ENCODE results near the gene MPPED2. TPM values are rescaled to one million over a fixed set of nuclear protein-coding genes. Genes with fewer than 3 reads are reported as not detected.
A peak's percentile ranks its signal among the peaks of the same experiment; 100 is the strongest.

The MPPED2 gene
- total RNA-seq, 1 experiment from 2014 or later: 3.7 TPM

DNA sequence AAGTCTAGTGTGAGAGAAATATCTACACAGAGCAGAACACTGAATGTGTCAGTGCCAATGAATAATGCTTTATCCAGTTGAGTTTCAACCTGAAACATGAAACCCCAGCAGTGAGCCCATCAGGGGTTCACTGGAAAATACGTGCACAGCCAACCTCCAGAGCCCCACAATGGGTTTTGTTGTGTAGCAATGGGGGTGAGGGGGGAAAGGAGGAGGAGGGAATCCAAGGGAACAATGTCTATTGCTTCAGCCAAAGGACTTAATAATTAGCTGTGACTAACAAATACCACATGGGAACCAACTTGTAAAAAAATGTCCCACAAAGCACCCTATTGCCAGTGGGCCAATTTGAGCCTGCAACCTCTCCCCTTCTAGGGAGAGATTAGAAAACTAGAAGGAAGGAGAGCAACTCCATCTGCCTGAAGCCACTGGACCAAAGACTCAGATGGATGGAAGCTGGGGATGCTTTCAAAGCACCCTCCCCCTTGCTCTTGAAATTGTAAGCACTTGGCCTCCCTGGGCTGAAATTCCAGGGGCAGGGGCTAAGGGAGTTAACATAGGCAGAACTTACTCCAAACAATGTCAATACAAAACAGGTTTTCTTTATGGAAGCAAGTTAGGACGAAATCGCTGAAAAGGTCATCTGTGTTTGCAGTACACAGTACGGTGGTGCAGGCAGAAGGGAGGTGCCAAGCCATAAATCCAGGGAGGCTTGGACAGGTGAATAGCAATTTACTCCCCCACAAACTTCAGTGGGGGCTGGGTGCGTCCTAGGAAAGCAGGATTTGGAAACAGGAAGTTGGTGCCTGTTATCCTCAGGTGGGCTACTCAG is 163.5 kb downstream of the MPPED2 start:
- peak; percentile 86 for DNase-seq (ENCODE audit: low read depth, low spot score)
- in situ Hi-C loops (cut with HindIII; ENCODE audit: low pct_unique_long_range_greater_than_20kb, low sequenced_read_pairs): no loop called here

DNA sequence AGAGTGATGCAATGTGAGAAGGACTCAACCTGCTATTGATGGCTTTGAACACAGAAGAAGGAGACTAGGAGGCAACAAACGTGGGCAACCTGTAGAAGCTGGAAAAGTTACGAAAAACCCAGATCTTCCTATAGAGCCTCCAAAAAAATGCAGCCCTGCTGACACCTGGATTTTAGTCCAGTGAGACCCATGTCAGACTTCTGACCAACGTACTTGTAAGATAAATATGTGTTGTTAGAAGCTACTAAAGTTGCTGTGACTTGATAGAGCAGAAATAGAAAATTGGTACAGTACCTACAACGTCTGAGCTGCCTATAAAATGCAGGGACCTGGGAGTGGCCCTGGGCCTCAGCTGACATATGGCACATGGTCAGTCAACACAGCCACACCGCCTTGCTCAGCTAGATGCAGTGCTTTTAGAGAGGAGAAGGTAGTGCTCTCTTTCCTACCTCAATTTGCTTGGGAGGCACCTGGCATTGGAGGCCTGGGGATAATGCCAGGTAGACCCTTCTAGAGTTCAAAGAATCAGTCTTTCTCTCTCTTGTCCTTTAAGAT is 165.8 kb downstream of the MPPED2 start:
- no peak for DNase-seq (ENCODE audit: low read depth, low spot score)
- in situ Hi-C loops (cut with HindIII; ENCODE audit: low pct_unique_long_range_greater_than_20kb, low sequenced_read_pairs): no loop called here

- in situ Hi-C loops (cut with HindIII; ENCODE audit: low pct_unique_long_range_greater_than_20kb, low sequenced_read_pairs): no loop called here
- no peak for DNase-seq (ENCODE audit: low read depth, low spot score)
Measured at GRCh38 chr11:30414806-30415205, 171.3 kb downstream of the MPPED2 start.

- in situ Hi-C loops (cut with HindIII; ENCODE audit: low pct_unique_long_range_greater_than_20kb, low sequenced_read_pairs): no loop called here
- DNase-seq (ENCODE audit: low read depth, low spot score): no peak
Measured at GRCh38 chr11:30414244-30414643, 171.9 kb downstream of the MPPED2 start.

DNA sequence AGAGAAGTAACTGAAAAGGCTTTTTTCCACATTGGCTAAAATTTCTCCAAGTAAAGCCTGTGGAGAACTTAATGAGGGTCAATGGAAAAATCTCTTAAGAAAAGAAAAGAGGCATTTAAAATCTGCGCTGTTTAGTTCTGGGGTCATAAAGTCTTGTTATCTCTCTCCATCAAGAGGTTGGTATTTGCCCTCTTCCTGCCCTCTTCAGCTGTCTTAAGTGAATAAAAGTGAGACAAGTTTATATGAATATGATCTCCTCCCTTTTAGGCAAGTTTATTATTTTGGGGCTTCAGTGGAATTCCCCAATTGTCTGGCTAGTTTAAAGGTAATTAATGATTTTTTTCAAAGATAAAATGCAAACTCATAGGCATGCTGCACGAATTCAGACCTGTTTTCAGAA is 173.6 kb downstream of the MPPED2 start:
- DNase-seq (ENCODE audit: low read depth, low spot score): no peak
- in situ Hi-C loops (cut with HindIII; ENCODE audit: low pct_unique_long_range_greater_than_20kb, low sequenced_read_pairs): no loop called here

DNA sequence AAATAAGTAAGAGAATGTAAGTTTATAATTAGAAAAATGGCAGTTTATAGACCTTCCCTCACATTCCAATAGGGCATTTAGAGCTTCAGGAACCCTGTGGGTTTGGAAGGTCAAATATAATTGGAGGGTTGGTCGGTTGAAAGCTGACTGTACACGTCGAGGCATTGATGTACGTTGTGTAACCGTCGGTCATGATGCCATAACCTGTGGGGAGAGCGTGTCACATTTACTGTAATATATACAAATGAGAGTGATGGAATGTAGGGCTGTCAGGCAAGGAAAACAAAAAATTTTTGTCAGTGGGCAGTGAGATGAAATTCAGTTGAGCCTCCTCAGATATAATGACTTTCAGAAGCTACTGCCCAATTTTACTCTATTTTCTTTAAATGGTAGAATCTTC is 174.8 kb downstream of the MPPED2 start:
- in situ Hi-C loops (cut with HindIII; ENCODE audit: low pct_unique_long_range_greater_than_20kb, low sequenced_read_pairs): no loop called here
- peak; percentile 60 for DNase-seq (ENCODE audit: low read depth, low spot score)

GRCh38 chr11:30406978-30407762 is 179.0 kb downstream of the MPPED2 start:
- in situ Hi-C loops (cut with HindIII; ENCODE audit: low pct_unique_long_range_greater_than_20kb, low sequenced_read_pairs): no loop called here
- peak; percentile 85 for DNase-seq (ENCODE audit: low read depth, low spot score)

DNA sequence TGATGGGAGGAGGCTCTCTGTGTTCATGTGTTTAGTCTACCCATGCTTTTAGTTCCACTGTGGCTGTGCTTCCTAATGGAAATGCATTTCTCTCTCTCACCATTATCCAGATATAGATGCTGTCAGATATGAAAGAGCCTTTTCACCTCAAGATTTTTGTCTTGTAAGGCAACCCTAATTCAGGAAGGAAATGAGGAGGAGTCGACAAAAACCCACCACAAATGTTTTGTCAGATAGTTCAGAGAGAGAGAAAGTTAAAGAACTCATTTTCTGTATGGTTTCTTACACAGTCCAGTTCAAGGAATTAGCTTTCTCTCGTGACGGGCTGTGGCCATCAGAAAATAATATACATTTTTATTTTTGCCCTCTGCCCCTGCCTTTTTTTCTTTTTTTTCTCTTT is 180.8 kb downstream of the MPPED2 start:
- in situ Hi-C loops (cut with HindIII; ENCODE audit: low pct_unique_long_range_greater_than_20kb, low sequenced_read_pairs): no loop called here
- no peak for DNase-seq (ENCODE audit: low read depth, low spot score)

- DNase-seq (ENCODE audit: low read depth, low spot score): no peak
- in situ Hi-C loops (cut with HindIII; ENCODE audit: low pct_unique_long_range_greater_than_20kb, low sequenced_read_pairs): no loop called here
Measured at GRCh38 chr11:30404136-30404535, 182.0 kb downstream of the MPPED2 start.

DNA sequence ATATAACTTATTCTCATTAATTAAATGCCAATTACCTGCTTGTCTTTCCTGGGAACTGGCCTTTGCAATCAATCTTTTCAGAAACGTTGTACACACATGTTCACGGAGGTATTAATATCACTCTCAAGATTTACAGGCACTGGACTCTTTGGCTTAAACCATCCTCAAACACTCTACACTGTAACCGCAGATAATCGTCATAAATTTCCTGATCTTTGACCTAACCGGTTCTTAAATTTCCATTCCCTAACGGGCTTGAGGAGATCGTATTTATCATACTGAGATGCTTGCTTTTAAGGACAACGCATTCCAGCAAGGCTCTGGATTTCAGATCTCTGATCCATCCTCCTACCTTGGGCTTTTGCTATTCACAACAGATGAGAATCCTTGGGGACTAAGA is 190.4 kb downstream of the MPPED2 start:
- in situ Hi-C loops (cut with HindIII; ENCODE audit: low pct_unique_long_range_greater_than_20kb, low sequenced_read_pairs): no loop called here
- no peak for DNase-seq (ENCODE audit: low read depth, low spot score)

DNA sequence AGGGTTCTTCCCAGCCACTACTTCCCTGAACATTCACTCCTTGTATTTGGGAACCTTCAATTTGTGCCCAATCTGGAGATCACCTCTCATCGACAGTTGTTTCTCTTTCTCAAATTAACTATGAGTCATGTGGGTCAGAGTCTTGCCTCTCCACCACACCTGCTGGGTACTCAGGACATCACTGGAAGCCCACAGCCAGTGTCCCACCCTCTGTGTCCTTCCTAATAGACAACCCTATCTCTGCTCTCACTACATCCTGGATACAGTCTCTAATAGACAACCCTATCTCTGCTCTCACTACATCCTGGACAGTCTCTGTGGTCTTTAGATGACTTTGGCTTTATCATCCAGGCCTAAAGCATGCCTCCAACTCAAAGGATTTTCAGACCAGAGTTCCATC is 193.1 kb downstream of the MPPED2 start:
- DNase-seq (ENCODE audit: low read depth, low spot score): no peak
- in situ Hi-C loops (cut with HindIII; ENCODE audit: low pct_unique_long_range_greater_than_20kb, low sequenced_read_pairs): no loop called here

GRCh38 chr11:30392221-30392784 is 193.8 kb downstream of the MPPED2 start:
- in situ Hi-C loops (cut with HindIII; ENCODE audit: low pct_unique_long_range_greater_than_20kb, low sequenced_read_pairs): no loop called here
- peak; percentile 60 for DNase-seq (ENCODE audit: low read depth, low spot score)

- in situ Hi-C loops (cut with HindIII; ENCODE audit: low pct_unique_long_range_greater_than_20kb, low sequenced_read_pairs): no loop called here
- DNase-seq (ENCODE audit: low read depth, low spot score): no peak
Measured at GRCh38 chr11:30388957-30389356, 197.2 kb downstream of the MPPED2 start.

GRCh38 chr11:30387891-30388861 is 198.0 kb downstream of the MPPED2 start:
- DNase-seq (ENCODE audit: low read depth, low spot score): no peak

DNA sequence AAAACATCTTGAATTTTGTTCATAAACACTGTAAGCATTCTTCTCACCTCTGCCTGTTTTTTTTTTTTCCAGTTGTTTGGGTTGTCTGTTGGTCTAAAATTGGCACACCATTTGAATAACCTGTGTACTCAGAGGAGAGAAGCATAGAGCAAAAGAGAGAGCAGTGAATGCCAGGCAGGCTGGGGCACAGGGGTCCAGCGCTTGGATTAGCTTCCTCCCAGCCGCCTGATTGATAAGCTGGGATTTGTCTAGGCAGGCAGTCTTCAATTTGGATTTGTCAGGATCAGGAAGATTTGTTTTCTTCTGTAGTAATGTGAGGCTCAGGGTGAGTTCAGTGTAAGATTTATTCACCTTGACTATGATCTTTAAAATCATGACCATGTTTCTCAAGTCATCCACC is 204.3 kb downstream of the MPPED2 start:
- no peak for DNase-seq (ENCODE audit: low read depth, low spot score)
- in situ Hi-C loops (cut with HindIII; ENCODE audit: low pct_unique_long_range_greater_than_20kb, low sequenced_read_pairs): no loop called here

More at GRCh38 chr11:30387891-30388861, 198.0 kb downstream of the MPPED2 start:
- in situ Hi-C loops (cut with HindIII; ENCODE audit: low pct_unique_long_range_greater_than_20kb, low sequenced_read_pairs): no loop called here

DNA sequence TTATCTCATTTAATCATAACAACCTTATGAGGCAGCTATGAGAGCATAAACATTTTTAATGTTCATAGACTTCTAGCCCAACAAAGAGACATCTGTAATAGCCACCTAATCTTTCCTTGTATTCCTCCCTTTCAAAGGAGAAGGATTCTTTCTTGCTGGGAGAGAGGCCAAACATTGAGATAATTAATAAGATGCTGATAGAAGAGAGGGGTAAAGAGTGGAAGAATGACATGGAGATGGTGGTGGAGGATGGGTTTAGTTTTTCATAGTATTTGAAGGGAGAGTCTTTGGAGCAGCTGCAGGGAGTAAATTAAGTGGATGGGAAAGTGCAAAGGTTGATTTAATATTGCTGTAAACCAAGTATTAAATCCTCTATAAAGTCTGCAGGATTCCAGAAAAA is 205.3 kb downstream of the MPPED2 start:
- no peak for DNase-seq (ENCODE audit: low read depth, low spot score)
- in situ Hi-C loops (cut with HindIII; ENCODE audit: low pct_unique_long_range_greater_than_20kb, low sequenced_read_pairs): no loop called here

DNA sequence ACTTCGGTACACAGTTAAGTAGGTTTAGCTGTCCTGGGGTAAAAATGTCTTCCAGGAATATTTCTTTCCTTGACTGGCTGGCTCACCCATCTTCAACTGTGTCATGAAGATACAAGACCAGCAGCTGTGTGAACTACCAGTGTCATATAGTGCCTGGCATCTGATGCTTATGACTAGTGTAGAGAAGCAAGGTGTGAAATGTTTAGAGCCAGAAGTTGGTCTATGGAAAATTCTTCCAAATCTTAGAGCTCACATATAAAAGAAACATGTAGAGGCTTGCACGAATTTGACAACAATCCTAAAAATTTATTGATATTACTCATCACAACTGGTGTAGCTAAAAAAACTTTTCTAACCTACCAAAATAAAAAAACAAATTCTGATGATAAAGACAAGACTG is 208.8 kb downstream of the MPPED2 start:
- in situ Hi-C loops (cut with HindIII; ENCODE audit: low pct_unique_long_range_greater_than_20kb, low sequenced_read_pairs): no loop called here

More for the DNA sequence above, 208.8 kb downstream of the MPPED2 start:
- no peak for DNase-seq (ENCODE audit: low read depth, low spot score)
